ENCODE data around the gene AGRN. TPM values are rescaled to one million over a fixed set of nuclear protein-coding genes. Genes with fewer than 3 reads are reported as not detected.

AGRN gene
- total and polyA plus RNA-seq, 5 experiments from 2014 or later: 0.15 to 6.4 (median 0.71) TPM

DNA sequence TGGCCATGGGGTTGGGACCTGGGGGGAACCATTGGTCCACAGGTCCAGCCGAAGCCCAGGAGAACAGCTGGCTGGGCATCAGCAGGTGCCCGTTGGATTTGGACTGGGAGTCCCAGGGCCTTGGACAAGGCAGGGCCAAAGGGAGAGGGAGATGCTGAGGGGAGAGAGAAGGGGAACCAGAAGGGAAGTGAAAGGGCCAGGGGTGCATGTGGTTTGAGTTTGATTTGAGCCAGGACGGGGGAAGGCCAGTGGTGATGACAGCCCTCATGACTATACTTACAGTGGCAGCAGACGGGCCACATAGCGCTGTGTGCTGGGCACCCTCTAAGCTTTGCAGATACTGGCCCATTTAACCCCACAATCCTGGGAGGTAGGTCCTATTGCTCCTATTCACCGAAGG, 18.8 kb downstream of the AGRN start:
- Mint-ChIP-seq H3K9me3 (peaks cover 0 to 8% (median 0%) of the 10 kb centered on the region in 9 donors), H3K27me3 (peaks cover 0 to 10% (median 0%) of the 10 kb centered on the region in 5 donors), H3K36me3 (no peaks in the 10 kb centered on the region), H3K27ac (peak overlapping the region in 2 of 10 donors; percentile 29 to 31), H3K4me3 (peak overlapping the region in 6 of 10 donors; percentile 6 to 80 (median 48)), H3K4me1 (peaks cover 19 to 32% (median 20%) of the 10 kb centered on the region in 4 donors)
- DNase-seq (no peak), ATAC-seq (no peak)
- POLR2A ChIA-PET: interaction anchor here (0.6 to 3.0 kb wide), 3 partner anchors 14 to 430 kb away, joined by 4 to 12 read pairs (median 8); no protein-coding TSS in a partner anchor

DNA sequence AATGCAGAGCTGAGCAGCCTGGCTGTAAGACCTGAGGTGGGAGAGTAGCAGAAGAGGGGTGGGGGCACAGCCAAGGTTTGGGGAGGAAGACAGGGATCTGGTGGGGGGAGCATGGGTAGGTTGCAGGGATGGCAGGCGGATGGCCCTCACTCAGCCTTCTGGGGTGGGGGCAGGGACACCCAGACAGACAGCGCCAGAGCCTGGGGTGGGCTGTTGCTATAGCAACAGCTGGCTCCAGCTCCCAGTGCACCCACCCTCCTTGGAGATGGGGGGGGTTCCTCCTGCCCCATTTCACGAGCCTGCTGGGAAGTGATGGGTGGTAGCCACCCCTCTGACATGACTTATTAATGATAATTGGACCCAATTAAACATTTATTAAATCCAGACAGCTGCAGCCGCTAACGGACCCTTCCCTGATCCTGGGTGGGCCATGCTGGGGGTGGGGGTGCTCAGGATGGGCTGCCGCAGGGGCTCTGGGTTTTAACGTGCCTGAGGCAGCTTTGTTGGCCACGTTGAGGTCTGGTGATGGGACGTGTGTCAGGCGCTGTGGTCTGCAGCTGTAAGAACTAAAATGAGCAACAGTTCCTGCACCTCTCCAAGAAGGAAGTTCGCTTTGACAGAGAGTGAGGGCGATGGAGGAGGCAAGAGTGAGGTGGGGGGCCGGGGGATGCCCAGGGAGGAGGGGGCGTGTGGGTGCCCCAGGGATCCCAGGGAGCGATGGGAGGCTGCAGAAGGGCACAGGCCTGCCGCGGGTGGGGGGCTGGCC, 19.4 kb downstream of the AGRN start:
- no peak for DNase-seq
- POLR2A ChIA-PET: interaction anchor here (0.6 to 3.0 kb wide), 8 partner anchors 15 to 430 kb away, joined by 3 to 12 read pairs (median 6); no protein-coding TSS in a partner anchor
- H3K27ac Mint-ChIP-seq: peak overlapping the region in 5 of 10 donors; percentile 31 to 85 (median 74)

DNA sequence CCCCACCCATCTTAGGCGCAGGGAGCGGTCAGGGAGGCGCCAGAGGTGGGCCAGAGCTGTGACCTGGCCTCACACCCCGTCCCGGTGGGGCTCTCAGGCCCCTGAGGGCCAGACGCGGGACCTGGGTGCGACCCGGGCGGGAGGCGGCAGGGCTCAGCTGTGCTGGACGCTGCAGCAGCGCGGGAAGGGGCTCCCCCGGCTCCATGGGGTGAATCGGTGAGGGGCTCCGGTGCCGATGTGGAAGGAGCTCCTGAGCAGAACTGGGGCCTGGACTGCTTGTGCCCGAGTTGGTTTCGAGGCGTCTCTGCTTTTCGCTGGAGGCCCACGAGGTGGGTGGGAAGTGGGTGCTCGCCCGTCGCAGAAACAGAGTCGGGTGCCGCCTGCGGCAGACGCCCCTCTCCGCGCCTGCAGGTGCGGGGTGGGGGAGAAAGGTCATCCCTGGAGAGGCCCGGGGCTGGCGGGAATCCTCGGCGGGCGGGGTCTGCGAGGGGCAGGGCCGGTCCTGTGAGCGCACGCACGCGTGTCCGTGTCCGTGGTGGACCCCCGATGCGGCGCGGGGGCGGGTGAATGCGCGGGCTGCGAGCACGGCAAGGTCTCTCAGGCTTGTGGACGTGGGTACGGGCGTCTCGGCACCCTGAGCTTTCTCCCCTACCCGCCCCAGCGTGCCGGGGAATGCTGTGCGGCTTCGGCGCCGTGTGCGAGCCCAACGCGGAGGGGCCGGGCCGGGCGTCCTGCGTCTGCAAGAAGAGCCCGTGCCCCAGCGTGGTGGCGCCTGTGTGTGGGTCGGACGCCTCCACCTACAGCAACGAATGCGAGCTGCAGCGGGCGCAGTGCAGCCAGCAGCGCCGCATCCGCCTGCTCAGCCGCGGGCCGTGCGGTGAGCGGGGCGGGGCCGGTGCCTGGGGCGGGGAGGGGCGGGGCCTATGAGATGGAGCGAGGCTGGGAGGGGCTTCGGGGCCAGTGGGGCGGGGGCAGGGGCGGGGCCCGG, 20.4 kb downstream of the AGRN start:
- Mint-ChIP-seq H3K27ac (no peak overlapping the region), H3K27me3 (peaks cover 0 to 10% (median 0%) of the 10 kb centered on the region in 5 donors), H3K4me3 (peak overlapping the region; percentile 57 to 84 (median 79)), H3K9me3 (peaks cover 0 to 8% (median 0%) of the 10 kb centered on the region in 9 donors), H3K4me1 (peaks cover 19 to 32% (median 20%) of the 10 kb centered on the region in 4 donors), H3K36me3 (no peaks in the 10 kb centered on the region)
- DNase-seq (peak; percentile 68 to 92 (median 83)), ATAC-seq (peak; percentile 93 to 94)
- POLR2A ChIA-PET: interaction anchor here (0.6 to 3.0 kb wide), 12 partner anchors 12 to 331 kb away, joined by 3 to 12 read pairs (median 4); partner anchors contain the start of genes C1orf159 and ISG15

More for the DNA sequence above, 19.4 kb downstream of the AGRN start:
- peaks cover 0 to 8% (median 0%) of the 10 kb centered on the region in 9 donors for H3K9me3 Mint-ChIP-seq
- no peaks in the 10 kb centered on the region for H3K36me3 Mint-ChIP-seq
- peak overlapping the region; percentile 57 to 84 (median 79) for H3K4me3 Mint-ChIP-seq
- no peak for ATAC-seq
- H3K4me1 Mint-ChIP-seq: peaks cover 19 to 32% (median 20%) of the 10 kb centered on the region in 4 donors
- H3K27me3 Mint-ChIP-seq: peaks cover 0 to 10% (median 0%) of the 10 kb centered on the region in 5 donors

DNA sequence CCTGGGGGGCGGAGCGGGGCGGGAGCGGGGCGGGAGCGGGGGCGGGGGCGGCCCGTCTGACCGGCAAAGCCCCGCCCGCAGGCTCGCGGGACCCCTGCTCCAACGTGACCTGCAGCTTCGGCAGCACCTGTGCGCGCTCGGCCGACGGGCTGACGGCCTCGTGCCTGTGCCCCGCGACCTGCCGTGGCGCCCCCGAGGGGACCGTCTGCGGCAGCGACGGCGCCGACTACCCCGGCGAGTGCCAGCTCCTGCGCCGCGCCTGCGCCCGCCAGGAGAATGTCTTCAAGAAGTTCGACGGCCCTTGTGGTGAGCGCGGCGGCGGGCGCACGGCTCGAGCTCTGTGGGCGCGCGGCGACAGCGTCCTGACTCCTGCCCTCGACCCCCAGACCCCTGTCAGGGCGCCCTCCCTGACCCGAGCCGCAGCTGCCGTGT, 21.2 kb downstream of the AGRN start:
- no peak overlapping the region for H3K27ac Mint-ChIP-seq
- no peak overlapping the region for H3K4me3 Mint-ChIP-seq
- POLR2A ChIA-PET: interaction anchor here (0.6 to 3.0 kb wide), 7 partner anchors 11 to 75 kb away, joined by 3 to 12 read pairs (median 4); partner anchors contain the start of genes C1orf159 and ISG15
- peak; percentile 12 to 41 for ATAC-seq
- DNase-seq: no peak
- no peaks in the 10 kb centered on the region for H3K36me3 Mint-ChIP-seq
- H3K9me3 Mint-ChIP-seq: peaks cover 0 to 8% (median 0%) of the 10 kb centered on the region in 9 donors
- H3K4me1 Mint-ChIP-seq: peaks cover 16 to 32% (median 19%) of the 10 kb centered on the region in 4 donors
- peaks cover 0 to 2% (median 0%) of the 10 kb centered on the region in 5 donors for H3K27me3 Mint-ChIP-seq

DNA sequence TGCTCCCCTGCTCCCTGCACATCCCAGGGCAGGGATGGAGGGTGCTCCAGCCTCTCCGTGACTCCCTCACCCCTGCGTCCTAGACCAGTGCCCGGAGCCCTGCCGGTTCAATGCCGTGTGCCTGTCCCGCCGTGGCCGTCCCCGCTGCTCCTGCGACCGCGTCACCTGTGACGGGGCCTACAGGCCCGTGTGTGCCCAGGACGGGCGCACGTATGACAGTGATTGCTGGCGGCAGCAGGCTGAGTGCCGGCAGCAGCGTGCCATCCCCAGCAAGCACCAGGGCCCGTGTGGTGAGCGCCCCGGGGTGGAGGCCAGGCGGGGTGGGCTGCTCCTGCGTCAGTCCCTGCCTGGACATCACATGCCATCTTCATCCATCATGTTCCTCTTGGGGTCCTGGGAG, 22.0 kb downstream of the AGRN start:
- POLR2A ChIA-PET: interaction anchor here (1.1 to 3.0 kb wide), 2 partner anchors 10 to 17 kb away, joined by 3 to 12 read pairs; no protein-coding TSS in a partner anchor
- no peak overlapping the region for H3K27ac Mint-ChIP-seq
- DNase-seq (no peak), ATAC-seq (no peak)
- peak overlapping the region in 2 of 10 donors; percentile 50 to 54 for H3K4me3 Mint-ChIP-seq
- H3K4me1 Mint-ChIP-seq: peaks cover 16 to 32% (median 18%) of the 10 kb centered on the region in 4 donors
- H3K36me3 Mint-ChIP-seq: no peaks in the 10 kb centered on the region
- H3K27me3 Mint-ChIP-seq: no peaks in the 10 kb centered on the region
- H3K9me3 Mint-ChIP-seq: peaks cover 0 to 8% (median 0%) of the 10 kb centered on the region in 9 donors

DNA sequence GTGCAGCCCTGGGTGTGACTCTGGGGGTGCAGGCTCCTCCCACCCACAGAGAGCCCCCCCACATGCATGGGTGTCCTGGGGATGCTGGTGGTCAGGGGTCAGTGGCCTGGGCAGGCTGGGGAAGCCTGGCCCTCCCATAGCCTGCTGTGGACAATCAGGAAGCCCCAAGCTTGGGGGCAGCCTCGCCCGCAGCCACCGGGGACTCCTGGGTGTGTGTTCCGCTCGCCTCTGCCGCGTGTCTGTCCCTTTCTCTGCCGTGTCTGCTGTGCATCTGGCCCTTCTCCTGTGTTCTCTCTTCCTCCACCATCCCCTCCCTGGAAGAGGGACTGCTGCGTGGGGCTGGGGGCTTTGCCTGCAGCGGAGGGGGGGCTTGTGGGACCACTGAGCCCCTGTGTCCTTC, 22.9 kb downstream of the AGRN start:
- peak overlapping the region in 2 of 10 donors; percentile 9 to 57 for H3K27ac Mint-ChIP-seq
- POLR2A ChIA-PET: no interaction called here

DNA sequence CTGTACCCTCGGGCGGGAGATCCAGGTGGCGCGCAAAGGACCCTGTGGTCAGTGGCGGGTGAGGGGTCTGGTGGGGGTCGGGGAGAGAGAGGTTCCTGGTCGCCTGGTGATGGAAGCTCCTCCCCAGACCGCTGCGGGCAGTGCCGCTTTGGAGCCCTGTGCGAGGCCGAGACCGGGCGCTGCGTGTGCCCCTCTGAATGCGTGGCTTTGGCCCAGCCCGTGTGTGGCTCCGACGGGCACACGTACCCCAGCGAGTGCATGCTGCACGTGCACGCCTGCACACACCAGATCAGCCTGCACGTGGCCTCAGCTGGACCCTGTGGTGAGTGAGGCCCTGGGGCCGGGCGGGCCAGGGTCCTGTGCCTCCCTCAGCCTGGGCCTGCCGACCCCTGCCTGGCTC, 23.5 kb downstream of the AGRN start:
- Mint-ChIP-seq H3K27ac (peak overlapping the region in 1 of 10 donors; percentile 53), H3K4me3 (no peak overlapping the region), H3K27me3 (no peaks in the 10 kb centered on the region), H3K36me3 (peaks cover 0 to 2% (median 0%) of the 10 kb centered on the region in 3 donors), H3K9me3 (peaks cover 0 to 8% (median 0%) of the 10 kb centered on the region in 9 donors), H3K4me1 (peaks cover 15 to 30% (median 17%) of the 10 kb centered on the region in 4 donors)
- ATAC-seq (no peak), DNase-seq (no peak)
- POLR2A ChIA-PET: no interaction called here

More for the DNA sequence above, 22.9 kb downstream of the AGRN start:
- Mint-ChIP-seq H3K4me3 (peak overlapping the region in 3 of 10 donors; percentile 41 to 61 (median 50)), H3K9me3 (peaks cover 0 to 8% (median 0%) of the 10 kb centered on the region in 9 donors), H3K36me3 (peaks cover 0 to 2% (median 0%) of the 10 kb centered on the region in 3 donors), H3K4me1 (peaks cover 16 to 32% (median 18%) of the 10 kb centered on the region in 4 donors), H3K27me3 (no peaks in the 10 kb centered on the region)
- no peak for DNase-seq
- ATAC-seq: no peak

DNA sequence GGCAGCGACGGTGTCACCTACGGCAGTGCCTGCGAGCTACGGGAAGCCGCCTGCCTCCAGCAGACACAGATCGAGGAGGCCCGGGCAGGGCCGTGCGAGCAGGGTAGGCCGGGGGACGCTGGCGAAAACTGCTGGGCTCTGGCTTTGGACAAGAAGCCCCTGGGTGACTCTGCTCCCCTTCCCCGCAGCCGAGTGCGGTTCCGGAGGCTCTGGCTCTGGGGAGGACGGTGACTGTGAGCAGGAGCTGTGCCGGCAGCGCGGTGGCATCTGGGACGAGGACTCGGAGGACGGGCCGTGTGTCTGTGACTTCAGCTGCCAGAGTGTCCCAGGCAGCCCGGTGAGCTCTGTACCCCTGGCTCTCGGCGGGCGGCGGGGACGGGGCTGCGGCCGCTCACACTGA, 24.0 kb downstream of the AGRN start:
- H3K36me3 Mint-ChIP-seq: peaks cover 0 to 2% (median 0%) of the 10 kb centered on the region in 3 donors
- no peak for ATAC-seq
- peaks cover 9 to 25% (median 12%) of the 10 kb centered on the region in 4 donors for H3K4me1 Mint-ChIP-seq
- H3K27me3 Mint-ChIP-seq: no peaks in the 10 kb centered on the region
- DNase-seq: no peak
- H3K9me3 Mint-ChIP-seq: peaks cover 0 to 8% (median 0%) of the 10 kb centered on the region in 9 donors
- POLR2A ChIA-PET: no interaction called here
- no peak overlapping the region for H3K4me3 Mint-ChIP-seq
- no peak overlapping the region for H3K27ac Mint-ChIP-seq

DNA sequence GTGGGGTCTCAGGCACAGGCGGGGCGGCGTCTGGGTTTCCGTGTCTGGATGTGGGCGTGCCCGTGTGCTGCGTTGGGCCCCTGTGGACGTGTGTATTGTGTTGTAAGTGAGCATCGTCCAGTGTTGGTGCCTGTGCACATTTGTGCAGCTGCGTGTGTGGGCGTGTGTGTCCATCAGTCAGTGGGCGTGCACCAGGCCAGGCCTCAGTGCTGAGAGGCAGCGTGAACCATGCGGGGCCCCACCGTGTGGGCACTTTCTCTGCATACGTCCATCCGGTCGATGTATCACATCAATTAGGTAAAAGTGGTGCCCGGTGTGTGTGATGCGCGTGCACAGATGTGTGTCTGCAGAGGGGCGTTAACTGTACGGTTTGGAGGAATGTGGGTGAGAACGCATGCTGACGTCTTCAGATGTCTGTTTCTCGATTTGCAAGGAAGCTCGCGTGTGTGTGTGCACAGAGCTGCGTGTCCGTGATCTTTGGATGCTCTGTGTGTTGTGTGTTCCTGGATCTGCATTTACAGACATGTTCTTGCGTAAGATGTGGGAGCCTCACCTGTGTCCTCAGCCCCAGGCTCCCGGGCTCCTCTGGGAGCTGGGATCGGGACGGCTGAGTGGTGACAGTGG, 24.6 kb downstream of the AGRN start:
- DNase-seq: no peak
- POLR2A ChIA-PET: no interaction called here
- Mint-ChIP-seq H3K4me3 (no peak overlapping the region), H3K9me3 (peaks cover 0 to 8% (median 0%) of the 10 kb centered on the region in 9 donors), H3K27me3 (no peaks in the 10 kb centered on the region), H3K27ac (peak overlapping the region in 1 of 10 donors; percentile 69), H3K4me1 (peaks cover 3 to 18% (median 7%) of the 10 kb centered on the region in 4 donors), H3K36me3 (peaks cover 0 to 2% (median 0%) of the 10 kb centered on the region in 3 donors)
- no peak for ATAC-seq

DNA sequence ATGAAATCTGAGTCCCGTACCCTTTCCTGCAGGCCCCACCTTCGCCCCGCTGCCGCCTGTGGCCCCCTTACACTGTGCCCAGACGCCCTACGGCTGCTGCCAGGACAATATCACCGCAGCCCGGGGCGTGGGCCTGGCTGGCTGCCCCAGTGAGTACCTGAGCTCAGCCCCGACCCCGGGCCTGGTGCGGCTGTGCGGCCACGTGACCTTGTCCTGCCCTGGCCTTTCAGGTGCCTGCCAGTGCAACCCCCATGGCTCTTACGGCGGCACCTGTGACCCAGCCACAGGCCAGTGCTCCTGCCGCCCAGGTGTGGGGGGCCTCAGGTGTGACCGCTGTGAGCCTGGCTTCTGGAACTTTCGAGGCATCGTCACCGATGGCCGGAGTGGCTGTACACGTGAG, 25.2 kb downstream of the AGRN start:
- no peak overlapping the region for H3K4me3 Mint-ChIP-seq
- H3K27ac Mint-ChIP-seq: no peak overlapping the region
- H3K36me3 Mint-ChIP-seq: peaks cover 0 to 2% (median 0%) of the 10 kb centered on the region in 3 donors
- POLR2A ChIA-PET: no interaction called here
- no peak for ATAC-seq
- peaks cover 0 to 8% (median 0%) of the 10 kb centered on the region in 9 donors for H3K9me3 Mint-ChIP-seq
- no peaks in the 10 kb centered on the region for H3K27me3 Mint-ChIP-seq
- H3K4me1 Mint-ChIP-seq: peaks cover 0 to 13% (median 3%) of the 10 kb centered on the region in 4 donors
- DNase-seq: no peak

DNA sequence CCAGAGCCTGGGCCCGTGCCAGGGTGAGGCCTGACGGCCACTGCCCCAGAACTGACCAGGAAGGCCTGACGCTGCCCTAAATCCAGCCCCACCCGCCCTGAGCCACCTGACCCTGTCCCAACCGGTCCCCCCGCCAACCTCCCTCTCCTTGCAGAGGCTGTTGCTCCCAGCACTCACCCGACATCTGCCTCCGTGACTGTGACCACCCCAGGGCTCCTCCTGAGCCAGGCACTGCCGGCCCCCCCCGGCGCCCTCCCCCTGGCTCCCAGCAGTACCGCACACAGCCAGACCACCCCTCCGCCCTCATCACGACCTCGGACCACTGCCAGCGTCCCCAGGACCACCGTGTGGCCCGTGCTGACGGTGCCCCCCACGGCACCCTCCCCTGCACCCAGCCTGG, 26.3 kb downstream of the AGRN start:
- no peak overlapping the region for H3K27ac Mint-ChIP-seq
- H3K4me3 Mint-ChIP-seq: no peak overlapping the region

More for the DNA sequence above, 26.3 kb downstream of the AGRN start:
- ATAC-seq (no peak), DNase-seq (no peak)
- Mint-ChIP-seq H3K4me1 (peaks cover 0 to 12% (median 3%) of the 10 kb centered on the region in 4 donors), H3K36me3 (peaks cover 0 to 2% (median 0%) of the 10 kb centered on the region in 3 donors), H3K9me3 (peaks cover 0 to 8% (median 0%) of the 10 kb centered on the region in 9 donors), H3K27me3 (no peaks in the 10 kb centered on the region)
- POLR2A ChIA-PET: no interaction called here
